CD1c-positive myeloid dendritic cell (primary cell): Measurements from ENCODE around the gene A1BG.
A peak's percentile ranks its signal among the peaks of the same experiment; 100 is the strongest.
"Not testable (repeated sequence)": the region's sequence is repeated elsewhere in the genome, so short reads cannot be mapped to it uniquely, and the experiment has no call there.

Experiments
- DNase-seq: peaks from one replicate; pipeline ENCODE4 v3.0.0-alpha.2; 2016; ENCODE audit errors: extremely low spot score

Gene A1BG

DNA sequence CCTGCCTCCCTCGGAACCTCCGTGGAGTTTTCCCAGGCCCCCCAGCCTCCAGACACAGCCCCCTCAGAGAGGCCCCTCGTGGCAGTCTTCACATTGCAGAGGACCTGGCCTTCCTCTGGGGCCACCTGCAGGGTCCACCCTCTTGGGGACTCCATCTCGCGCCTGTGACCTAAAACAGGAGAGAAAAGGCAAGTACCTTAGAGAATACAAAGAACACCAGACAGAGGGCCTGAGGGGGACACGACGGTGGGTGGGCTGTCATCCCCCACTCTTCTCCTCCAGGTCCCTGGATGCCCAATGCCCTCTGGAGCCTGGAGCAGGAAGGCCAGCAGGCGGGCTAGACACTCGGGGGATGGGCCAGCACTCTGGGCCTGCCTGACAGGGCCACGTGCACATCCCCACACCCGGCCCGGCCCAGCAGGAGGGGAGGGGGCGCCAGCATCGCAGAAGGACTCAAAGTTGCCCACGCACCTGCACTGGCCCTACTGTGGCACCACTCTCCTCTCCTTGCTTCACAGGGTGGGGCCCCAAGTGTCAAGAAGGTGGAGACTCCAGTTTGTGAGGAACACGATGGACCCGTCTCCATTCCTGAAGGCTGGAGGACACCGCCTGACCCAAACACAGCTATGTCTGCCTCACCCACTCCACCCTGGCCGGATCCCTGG lies 4.3 kb upstream of the A1BG start:
- no peak for DNase-seq

- DNase-seq, result no peak
Measured at GRCh38 chr19:58356766-58357480, 3.6 kb upstream of the A1BG start.

- no peak for DNase-seq
Measured at GRCh38 chr19:58355908-58356765, 2.8 kb upstream of the A1BG start.

DNA sequence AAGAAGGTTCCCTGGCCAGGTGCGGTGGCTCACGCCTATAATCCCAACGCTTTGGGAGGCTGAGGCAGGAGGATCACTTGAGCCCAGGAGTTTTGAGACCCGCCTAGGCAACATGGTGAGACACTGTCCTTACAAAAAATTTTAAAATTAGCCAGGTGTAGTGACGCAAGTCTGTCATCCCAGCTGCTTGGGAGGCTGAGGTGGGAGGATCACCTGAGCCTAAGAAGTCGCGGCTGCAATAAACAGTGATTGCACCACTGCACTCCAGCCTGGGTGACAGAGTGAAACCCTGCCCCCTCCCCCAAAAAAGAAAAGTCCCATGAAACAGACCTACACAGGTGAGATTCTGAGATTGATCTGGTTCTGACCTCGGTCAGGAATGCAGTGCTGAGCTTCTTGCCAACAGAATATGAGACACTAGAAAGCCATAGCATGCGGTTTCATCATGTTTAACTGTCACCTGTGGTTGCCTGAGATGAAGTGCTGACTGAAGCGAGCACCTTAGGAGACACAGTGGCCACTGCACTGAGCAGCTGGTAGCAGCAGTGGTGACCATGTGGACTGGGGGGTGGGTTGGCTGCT lies 2.0 kb upstream of the A1BG start:
- no peak for DNase-seq

GRCh38 chr19:58354478-58355030 lies 1.3 kb upstream of the A1BG start:
- DNase-seq, result no peak

GRCh38 chr19:58353717-58354477 lies 605 bp upstream of the A1BG start:
- no peak for DNase-seq

DNA sequence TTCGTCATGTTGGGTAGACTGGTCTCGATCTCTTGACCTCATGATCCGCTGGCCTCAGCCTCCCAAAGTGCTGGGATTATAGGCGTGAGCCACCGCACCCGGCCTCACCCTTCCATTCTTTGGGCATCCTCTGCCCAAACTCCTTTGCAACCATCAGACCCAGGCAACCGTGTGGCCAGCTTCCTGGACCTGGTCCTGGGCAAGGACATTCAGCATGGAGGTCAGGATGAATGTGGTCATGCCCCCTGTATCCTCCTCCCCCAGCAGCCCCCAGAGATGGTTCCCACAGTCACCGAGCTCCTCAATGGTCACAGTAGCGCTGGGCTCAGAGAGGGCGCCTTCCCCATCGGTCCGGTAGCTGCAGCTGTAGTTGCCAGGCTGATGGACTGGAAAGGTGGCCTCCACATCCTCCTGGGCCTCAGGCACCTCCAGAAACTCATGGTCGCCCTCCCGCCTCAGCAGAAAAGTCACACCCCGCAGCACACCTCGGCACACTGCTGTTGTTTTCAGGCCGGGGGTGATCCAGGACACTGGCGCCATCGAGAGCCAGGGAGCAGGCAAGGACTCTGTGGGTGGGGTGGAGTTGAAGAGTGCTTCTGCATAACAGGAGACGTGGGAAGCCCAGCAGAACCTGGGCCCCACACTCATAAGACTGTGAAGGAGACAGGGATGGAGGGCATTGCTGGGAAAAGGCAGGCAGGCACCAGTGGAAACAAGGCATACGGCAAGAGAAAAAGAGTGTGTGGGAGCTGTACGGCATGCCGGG lies 1.1 kb downstream of the A1BG start:
- DNase-seq, result no peak

DNA sequence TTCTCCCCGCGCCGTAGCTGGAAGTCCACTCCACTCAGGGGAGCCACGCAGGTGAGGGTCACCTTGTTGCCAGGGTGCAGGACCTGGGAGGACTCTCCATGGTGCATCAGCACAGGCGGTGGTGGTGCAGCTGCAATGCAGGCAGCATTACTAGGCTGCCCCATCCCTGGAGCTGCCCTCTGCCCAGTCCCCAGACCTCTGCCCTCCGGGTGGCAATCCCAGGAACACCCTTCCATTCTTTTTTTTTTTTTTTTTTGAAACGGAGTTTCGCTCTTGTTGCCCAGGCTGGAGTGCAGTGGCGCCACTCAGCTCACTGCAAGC lies 1.8 kb downstream of the A1BG start:
- DNase-seq, result no peak

GRCh38 chr19:58350871-58351557 lies 2.3 kb downstream of the A1BG start:
- no peak for DNase-seq

DNA sequence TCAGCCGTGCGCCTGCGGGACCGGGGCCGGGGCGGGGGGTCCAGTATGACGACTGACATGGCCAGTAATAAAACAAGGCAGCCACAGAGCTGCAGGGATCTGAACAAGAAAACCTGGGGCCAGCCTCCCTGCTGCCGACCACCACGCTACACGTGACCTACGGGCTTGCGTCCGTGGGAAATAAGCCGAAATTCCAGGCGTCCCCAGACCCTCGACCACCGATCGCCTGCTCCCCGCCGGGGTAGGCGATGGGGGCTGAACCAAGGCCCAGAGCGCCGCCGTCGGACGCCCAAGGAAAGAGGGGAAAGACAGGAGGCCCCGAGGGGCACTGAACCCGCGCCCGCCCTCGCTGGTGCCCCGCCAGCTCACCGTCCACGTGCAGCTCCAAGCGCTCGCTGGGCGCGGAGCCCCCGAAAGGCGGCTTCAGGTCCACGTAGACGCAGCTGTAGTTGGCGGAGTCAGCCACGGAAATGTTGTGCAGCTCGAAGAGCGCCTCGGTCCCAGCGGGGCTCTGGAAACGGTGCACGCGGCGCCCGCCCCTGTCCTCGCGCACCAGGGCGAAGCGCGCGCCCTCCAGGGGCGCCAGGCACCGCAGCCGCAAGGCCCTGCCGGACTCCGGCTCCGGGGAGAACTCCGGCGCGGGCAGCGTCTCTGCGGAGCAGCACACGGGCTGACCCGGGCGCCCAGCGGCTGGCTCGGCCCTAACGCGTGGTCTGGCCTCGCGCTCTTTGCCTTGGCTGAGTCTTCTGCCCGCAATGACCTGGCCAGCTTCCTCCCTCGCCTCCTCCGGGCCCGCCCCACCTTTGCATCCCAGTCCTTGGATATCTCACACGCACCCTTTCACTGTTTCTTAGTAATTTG lies 3.1 kb downstream of the A1BG start:
- no peak for DNase-seq

DNA sequence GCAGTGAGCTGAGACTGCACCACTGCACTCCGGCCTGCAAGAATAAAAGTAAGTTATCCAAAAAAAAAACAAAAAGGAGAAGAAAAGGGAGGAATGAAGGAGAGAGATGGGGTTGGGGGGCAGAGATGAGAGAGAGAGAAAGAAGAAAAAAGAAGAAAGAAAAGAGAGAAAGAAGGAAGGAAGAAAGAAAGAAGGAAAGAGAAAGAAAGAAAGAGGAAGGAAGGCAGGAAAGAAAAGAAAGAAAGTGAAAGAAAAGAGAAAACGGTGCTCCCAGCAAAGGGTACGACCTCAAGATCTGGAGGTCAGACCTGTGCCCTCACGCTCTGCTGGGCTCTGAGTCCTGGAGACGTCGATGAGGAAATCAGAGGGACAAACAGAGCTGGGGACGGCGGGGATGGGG lies 3.7 kb downstream of the A1BG start:
- DNase-seq, result no peak

DNA sequence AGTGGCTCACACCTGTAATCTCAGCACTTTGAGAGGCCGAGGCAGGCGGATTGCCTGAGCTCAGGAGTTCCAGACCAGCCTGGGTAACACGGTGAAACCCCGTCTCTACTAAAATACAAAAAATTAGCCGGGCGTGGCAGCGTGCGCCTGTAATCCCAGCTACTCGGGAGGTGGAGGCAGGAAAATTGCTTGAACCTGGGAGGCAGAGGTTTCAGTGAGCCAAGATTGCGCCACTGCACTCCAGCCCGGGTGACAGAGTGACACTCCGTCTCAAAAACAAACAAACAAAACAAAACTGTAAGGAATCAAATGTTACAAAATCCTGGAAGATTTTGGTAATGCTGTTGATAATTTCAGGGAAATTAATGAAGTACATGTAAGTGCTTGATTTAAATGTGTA lies 5.2 kb downstream of the A1BG start:
- DNase-seq, result not testable (repeated sequence)

DNA sequence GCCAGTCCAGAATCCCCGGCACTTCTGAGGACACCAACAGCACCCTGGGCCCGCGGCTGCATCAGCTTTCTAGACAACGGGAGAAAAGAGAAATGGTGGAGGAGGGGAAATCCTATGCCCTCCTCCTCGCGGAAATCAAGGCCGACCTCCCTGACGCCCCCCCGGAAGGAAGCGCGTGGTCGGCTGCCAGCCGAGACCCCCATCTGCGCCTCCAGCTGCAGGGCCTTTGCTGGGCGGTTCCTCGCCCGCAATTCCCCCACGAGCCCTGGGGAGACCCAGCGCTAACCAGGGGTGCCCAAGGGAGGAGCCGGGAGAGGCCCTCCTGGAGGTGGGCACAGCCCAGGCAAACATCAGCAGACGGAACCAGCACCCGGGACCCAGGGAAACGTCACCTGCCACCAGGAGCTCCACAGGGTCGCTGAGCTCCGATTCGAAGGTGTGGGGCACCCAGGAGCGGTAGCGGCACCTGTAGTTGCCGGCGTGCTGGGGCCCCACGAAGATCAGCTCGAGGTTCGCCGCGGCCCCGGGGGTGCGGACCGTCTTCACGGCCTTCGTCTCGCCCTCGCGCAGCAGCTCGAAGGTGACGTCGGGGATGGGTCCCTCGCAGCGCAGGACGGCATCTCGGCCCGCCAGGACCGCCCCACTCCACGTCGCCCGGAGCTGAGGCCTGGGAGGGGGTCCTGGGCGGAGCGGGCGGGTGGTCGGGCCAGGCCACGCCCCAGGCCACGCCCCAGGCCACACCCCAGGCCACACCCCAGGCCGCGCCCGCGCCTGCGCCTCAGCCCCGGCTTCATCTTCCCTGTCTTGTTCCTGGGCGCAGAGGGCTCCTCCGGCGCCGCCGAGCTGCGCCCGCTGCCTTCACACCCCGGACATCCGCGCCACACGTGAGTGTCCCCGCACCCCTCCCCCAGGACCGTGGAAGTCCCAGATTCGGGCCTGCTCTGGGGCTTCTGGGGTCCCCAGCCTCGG lies 6.0 kb downstream of the A1BG start:
- peak; percentile 82 for DNase-seq

GRCh38 chr19:58345558-58345957 lies 7.7 kb downstream of the A1BG start:
- DNase-seq, result no peak

DNA sequence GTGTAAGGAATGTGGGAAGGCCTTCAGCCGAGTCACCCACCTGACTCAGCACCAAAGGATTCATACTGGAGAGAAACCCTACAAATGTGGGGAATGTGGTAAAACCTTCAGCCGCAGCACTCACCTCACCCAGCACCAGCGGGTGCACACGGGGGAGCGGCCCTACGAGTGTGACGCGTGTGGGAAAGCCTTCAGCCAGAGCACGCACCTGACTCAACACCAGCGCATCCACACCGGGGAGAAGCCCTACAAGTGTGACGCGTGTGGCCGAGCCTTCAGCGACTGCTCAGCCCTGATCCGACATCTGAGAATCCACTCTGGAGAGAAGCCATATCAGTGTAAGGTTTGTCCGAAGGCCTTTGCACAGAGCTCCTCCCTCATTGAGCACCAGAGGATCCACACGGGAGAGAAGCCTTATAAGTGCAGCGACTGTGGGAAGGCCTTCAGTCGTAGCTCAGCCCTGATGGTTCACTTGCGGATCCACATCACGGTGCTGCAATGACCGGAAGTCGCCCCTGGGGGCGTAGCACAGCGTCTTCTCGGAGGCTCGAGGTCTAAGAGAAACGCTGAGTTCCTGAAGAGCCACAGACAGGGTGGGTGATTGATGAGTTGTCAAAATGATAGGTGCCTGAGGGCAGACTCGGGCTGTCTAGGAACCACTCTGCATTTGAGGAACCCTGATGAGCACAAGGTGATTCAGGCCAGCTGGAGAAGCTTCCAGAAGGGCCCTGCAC lies 14.3 kb downstream of the A1BG start:
- no peak for DNase-seq

DNA sequence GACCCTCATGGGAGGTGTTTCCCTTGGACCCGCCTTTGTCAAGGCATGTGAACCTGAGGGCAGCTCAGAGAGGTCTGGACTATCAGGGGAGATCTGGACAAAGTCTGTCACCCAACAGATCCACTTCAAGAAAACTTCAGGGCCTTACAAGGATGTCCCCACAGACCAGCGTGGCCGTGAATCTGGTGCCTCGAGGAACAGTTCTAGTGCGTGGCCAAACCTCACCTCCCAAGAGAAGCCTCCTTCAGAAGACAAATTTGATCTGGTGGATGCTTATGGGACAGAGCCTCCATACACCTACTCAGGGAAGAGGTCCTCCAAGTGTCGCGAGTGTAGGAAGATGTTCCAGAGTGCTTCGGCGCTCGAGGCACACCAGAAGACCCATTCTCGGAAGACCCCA lies 15.0 kb downstream of the A1BG start:
- no peak for DNase-seq

GRCh38 chr19:58336820-58337219 lies 16.5 kb downstream of the A1BG start:
- DNase-seq, result no peak
